DND-41 (cell line): Measurements from ENCODE around the gene ARHGAP8.
"Not testable (repeated sequence)": the region's sequence is repeated elsewhere in the genome, so short reads cannot be mapped to it uniquely, and the experiment has no call there.

Experiments used
- ATAC-seq: fragments of 200-7000 bp; cut with Tn5 transposase; 3 replicates; pipeline ENCODE4 v1.9.1; 2021; ENCODE audit warnings: low read depth; ENCODE audit not compliant: insufficient read depth
- DNase-seq: peaks from one replicate; pipeline ENCODE4 v3.0.0-alpha.2; 2020
- H2AFZ ChIP-seq: 2 replicates; pipeline ENCODE4 v1.6.0; 2012; ENCODE audit warnings: low read depth, low read length
- H3K27ac ChIP-seq: 2 replicates; pipeline ENCODE4 v1.5.1; 2012; ENCODE audit warnings: low read length, inconsistent platforms
- H3K27me3 ChIP-seq: fragments of 200-600 bp; sonication (generic); 2 replicates; pipeline ENCODE4 v1.6.0; 2012; ENCODE audit warnings: low read length, mild to moderate bottlenecking, inconsistent platforms; ENCODE audit not compliant: insufficient read depth, poor library complexity
- H3K36me3 ChIP-seq: 2 replicates; pipeline ENCODE4 v1.5.1; 2012; ENCODE audit warnings: low read length, inconsistent platforms; ENCODE audit not compliant: insufficient read depth
- H3K4me1 ChIP-seq: 2 replicates; pipeline ENCODE4 v1.5.1; 2012; ENCODE audit warnings: mild to moderate bottlenecking, low read length; ENCODE audit not compliant: insufficient read depth
- H3K4me2 ChIP-seq: 2 replicates; pipeline ENCODE4 v1.6.0; 2012; ENCODE audit warnings: mild to moderate bottlenecking, moderate library complexity, low read length, inconsistent platforms; ENCODE audit not compliant: insufficient read depth
- H3K4me3 ChIP-seq, 2 experiments: fragments of 200-600 bp in 1 of 2; shearing (Covaris generic) in 1 of 2; 2 replicates each; pipeline ENCODE4 v1.5.1; 2012 to 2016; ENCODE audit warnings: inconsistent platforms in 2 of 2, low read length in 2 of 2, mild to moderate bottlenecking in 2 of 2, low read depth in 1 of 2, moderate library complexity in 1 of 2
- H3K79me2 ChIP-seq: 2 replicates; pipeline ENCODE4 v1.6.0; 2012; ENCODE audit warnings: low read length, inconsistent platforms; ENCODE audit not compliant: insufficient read depth
- H3K9ac ChIP-seq: 2 replicates; pipeline ENCODE4 v1.6.0; 2012; ENCODE audit warnings: low read depth, mild to moderate bottlenecking, inconsistent platforms, low read length, moderate library complexity
- H3K9me3 ChIP-seq: 2 replicates; pipeline ENCODE4 v1.5.1; 2012; ENCODE audit warnings: low read length, moderate library complexity, mild to moderate bottlenecking, inconsistent platforms; ENCODE audit not compliant: insufficient read depth, severe bottlenecking
- H4K20me1 ChIP-seq: 2 replicates; pipeline ENCODE4 v1.6.0; 2012; ENCODE audit warnings: low read length; ENCODE audit not compliant: insufficient read depth
- EZH2 ChIP-seq: IDR thresholded peaks from 3 replicates; pipeline ENCODE4 v1.6.1; 2012; ENCODE audit warnings: borderline replicate concordance, low read depth, mild to moderate bottlenecking, moderate library complexity, low read length, inconsistent platforms; ENCODE audit not compliant: severe bottlenecking
- TF ChIP-seq, protein P1 (sequence below): IDR thresholded peaks from 2 replicates; pipeline ENCODE4 v1.5.1; 2012; ENCODE audit warnings: borderline replicate concordance, low read length, moderate library complexity, mild to moderate bottlenecking; ENCODE audit not compliant: poor library complexity, severe bottlenecking; ENCODE audit errors: extremely low read depth

The ARHGAP8 gene

DNA sequence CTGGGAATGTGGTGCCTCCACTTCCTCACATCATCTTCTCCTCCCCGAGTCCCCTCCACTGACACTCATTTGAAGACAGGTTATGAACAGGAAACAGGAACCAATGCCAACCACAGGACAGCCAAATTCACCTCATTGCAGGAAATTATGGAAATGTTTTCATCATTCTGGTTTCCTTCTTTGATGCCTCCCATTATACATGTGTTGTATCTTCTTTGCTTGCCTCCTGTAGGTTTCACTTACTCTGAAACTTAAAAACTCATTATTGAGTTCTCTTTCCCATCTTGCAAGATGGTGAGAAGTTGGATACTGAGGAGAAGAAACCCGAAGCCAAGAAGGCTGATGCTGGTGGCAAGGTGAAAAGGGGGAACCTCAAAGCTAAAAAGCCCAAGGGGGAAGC, 148.9 kb downstream of the ARHGAP8 start:
- no peak overlapping the region for H3K27ac ChIP-seq
- H3K79me2 ChIP-seq: no peaks in the 10 kb centered on the region
- no peak overlapping the region for H3K9ac ChIP-seq
- no peak for DNase-seq
- H4K20me1 ChIP-seq: no peaks in the 10 kb centered on the region
- H2AFZ ChIP-seq: no peak overlapping the region
- no peaks in the 10 kb centered on the region for H3K4me1 ChIP-seq
- peaks cover 20% of the 10 kb centered on the region for H3K9me3 ChIP-seq
- no peak overlapping the region for H3K4me3 ChIP-seq
- ATAC-seq: no peak
- H3K4me2 ChIP-seq: no peak overlapping the region
- TF ChIP-seq, protein P1, sequence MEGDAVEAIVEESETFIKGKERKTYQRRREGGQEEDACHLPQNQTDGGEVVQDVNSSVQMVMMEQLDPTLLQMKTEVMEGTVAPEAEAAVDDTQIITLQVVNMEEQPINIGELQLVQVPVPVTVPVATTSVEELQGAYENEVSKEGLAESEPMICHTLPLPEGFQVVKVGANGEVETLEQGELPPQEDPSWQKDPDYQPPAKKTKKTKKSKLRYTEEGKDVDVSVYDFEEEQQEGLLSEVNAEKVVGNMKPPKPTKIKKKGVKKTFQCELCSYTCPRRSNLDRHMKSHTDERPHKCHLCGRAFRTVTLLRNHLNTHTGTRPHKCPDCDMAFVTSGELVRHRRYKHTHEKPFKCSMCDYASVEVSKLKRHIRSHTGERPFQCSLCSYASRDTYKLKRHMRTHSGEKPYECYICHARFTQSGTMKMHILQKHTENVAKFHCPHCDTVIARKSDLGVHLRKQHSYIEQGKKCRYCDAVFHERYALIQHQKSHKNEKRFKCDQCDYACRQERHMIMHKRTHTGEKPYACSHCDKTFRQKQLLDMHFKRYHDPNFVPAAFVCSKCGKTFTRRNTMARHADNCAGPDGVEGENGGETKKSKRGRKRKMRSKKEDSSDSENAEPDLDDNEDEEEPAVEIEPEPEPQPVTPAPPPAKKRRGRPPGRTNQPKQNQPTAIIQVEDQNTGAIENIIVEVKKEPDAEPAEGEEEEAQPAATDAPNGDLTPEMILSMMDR: no peak
- no peak for TF ChIP-seq EZH2
- H3K27me3 ChIP-seq: no peaks in the 10 kb centered on the region
- H3K36me3 ChIP-seq: peaks cover 33% of the 10 kb centered on the region

DNA sequence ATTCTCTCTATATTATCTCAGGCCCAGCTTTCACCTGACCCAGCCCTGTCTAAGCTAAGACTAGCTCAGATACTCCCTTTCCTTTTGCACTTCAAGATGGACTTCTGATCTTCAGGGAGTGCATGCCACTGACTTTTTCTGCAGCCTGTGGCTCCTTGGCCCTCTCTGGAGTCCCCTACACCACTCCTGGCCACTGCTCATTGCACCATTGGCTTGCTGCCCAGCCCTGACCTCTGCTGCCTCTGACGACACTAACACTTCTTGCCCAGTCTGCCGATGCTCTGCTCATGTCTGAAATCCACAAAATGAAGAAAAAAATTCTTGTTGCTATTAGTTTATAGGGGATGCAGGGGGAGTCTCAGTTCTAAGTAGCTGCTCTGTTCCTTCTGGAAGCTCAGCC, 150.8 kb downstream of the ARHGAP8 start:
- not testable (repeated sequence) for H3K4me1 ChIP-seq, ATAC-seq, H3K9ac ChIP-seq, H3K4me3 ChIP-seq, H3K27ac ChIP-seq, H3K4me2 ChIP-seq, H4K20me1 ChIP-seq, H3K79me2 ChIP-seq, H3K27me3 ChIP-seq, DNase-seq, H2AFZ ChIP-seq
- peaks cover 20% of the 10 kb centered on the region for H3K9me3 ChIP-seq
- H3K36me3 ChIP-seq: peaks cover 50% of the 10 kb centered on the region

DNA sequence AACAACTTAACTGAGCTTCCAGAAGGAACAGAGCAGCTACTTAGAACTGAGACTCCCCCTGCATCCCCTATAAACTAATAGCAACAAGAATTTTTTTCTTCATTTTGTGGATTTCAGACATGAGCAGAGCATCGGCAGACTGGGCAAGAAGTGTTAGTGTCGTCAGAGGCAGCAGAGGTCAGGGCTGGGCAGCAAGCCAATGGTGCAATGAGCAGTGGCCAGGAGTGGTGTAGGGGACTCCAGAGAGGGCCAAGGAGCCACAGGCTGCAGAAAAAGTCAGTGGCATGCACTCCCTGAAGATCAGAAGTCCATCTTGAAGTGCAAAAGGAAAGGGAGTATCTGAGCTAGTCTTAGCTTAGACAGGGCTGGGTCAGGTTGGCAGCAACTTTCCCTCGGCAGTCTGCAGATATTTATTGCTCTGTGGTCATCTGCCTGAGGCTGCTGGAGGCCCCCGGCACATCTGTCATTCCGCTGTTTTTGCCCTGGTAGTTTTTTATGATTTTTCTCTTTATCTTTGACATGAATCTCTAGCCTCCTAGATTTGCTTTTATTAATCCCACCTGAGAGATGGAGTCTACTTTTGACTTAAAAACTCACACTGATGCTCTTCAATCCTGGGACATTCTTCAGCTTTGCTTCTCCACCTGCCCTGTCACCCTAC, 152.2 kb downstream of the ARHGAP8 start:
- ATAC-seq, H3K27ac ChIP-seq, H4K20me1 ChIP-seq, H3K9ac ChIP-seq, H3K79me2 ChIP-seq, H3K27me3 ChIP-seq, H3K4me1 ChIP-seq, H3K4me3 ChIP-seq, H3K4me2 ChIP-seq, DNase-seq, H2AFZ ChIP-seq: not testable (repeated sequence)
- peaks cover 63% of the 10 kb centered on the region for H3K36me3 ChIP-seq
- peaks cover 20% of the 10 kb centered on the region for H3K9me3 ChIP-seq

- no peaks in the 10 kb centered on the region for H3K27me3 ChIP-seq
- H3K9me3 ChIP-seq: peaks cover 16% of the 10 kb centered on the region
- H2AFZ ChIP-seq: no peak overlapping the region
- H3K9ac ChIP-seq: no peak overlapping the region
- no peak overlapping the region for H3K27ac ChIP-seq
- no peaks in the 10 kb centered on the region for H4K20me1 ChIP-seq
- ATAC-seq (no peak), DNase-seq (no peak)
- H3K4me2 ChIP-seq: no peak overlapping the region
- no peaks in the 10 kb centered on the region for H3K4me1 ChIP-seq
- peaks cover 74% of the 10 kb centered on the region for H3K36me3 ChIP-seq
- no peaks in the 10 kb centered on the region for H3K79me2 ChIP-seq
- no peak overlapping the region for H3K4me3 ChIP-seq
- TF ChIP-seq EZH2: no peak
- TF ChIP-seq, protein P1: no peak
These were observed 154.0 kb downstream of the ARHGAP8 start for GRCh38 chr22:44906248-44906936.
